Kidney (tissue), 14 donors: ENCODE results near the gene FGB. TPM values are rescaled to one million over a fixed set of nuclear protein-coding genes. Genes with fewer than 3 reads are reported as not detected.

Source experiments
- DNase-seq, 5 donors: peaks; one replicate each; pipeline ENCODE4 v3.0.0-alpha.2; 2013 to 2020
- FAIRE-seq: peaks from 2 replicates; lab custom pipeline; 2012; peaks lifted over from hg19 to GRCh38; lab: Jason Lieb, UNC
- H3K27ac ChIP-seq, 2 donors: one replicate each; pipeline ENCODE4 v1.7.0; 2013; ENCODE audit warnings: low read depth in 2 of 2, low read length in 2 of 2, inconsistent platforms in 1 of 2
- H3K27me3 ChIP-seq: one replicate; pipeline ENCODE4 v1.7.1; 2013; ENCODE audit warnings: low read length, inconsistent platforms; ENCODE audit not compliant: control insufficient read depth, insufficient read depth
- H3K36me3 ChIP-seq, 3 donors: one replicate each; pipeline versions ENCODE4 v1.7.0 to v1.7.1; 2013; ENCODE audit warnings: low read length in 3 of 3, control low read depth in 1 of 3, inconsistent platforms in 1 of 3; ENCODE audit not compliant: insufficient read depth in 3 of 3, control insufficient read depth in 2 of 3
- H3K4me1 ChIP-seq, 3 donors: one replicate each; pipeline versions ENCODE4 v1.7.0 to v1.7.1; 2013; ENCODE audit warnings: low read length in 3 of 3, inconsistent platforms in 1 of 3, low read depth in 1 of 3; ENCODE audit not compliant: control insufficient read depth in 2 of 3, insufficient read depth in 2 of 3
- H3K4me3 ChIP-seq, 3 donors: one replicate each; pipeline versions ENCODE4 v1.7.0 to v1.8.1; 2013; ENCODE audit warnings: low read length in 3 of 3, control low read depth in 1 of 3, inconsistent platforms in 1 of 3
- H3K9ac ChIP-seq, 3 donors: one replicate each; pipeline versions ENCODE4 v1.7.0 to v1.7.1; 2013; ENCODE audit warnings: low read length in 3 of 3, control low read depth in 1 of 3, inconsistent platforms in 1 of 3
- H3K9me3 ChIP-seq, 3 donors: one replicate each; pipeline versions ENCODE4 v1.7.0 to v1.7.1; 2013; ENCODE audit warnings: low read length in 3 of 3, control low read depth in 1 of 3, inconsistent platforms in 1 of 3; ENCODE audit not compliant: control insufficient read depth in 2 of 3, insufficient read depth in 1 of 3
- intact Hi-C: fragments of 100-400 bp; cut with DNase I; formaldehyde crosslinking; loops from one replicate; pipeline ENCODE4 v1.11.1; 2022
- polyA plus RNA-seq: library from polyadenylated mRNA; stranded (reverse); fragments of 350-450 nt; fragmentation: Illumina TruSeq; extraction: RNeasy Lipid Tissue Mini Kit (QIAGEN cat#74804); gene quantifications from one replicate; pipeline ENCODE4 v1.2.3, GENCODE V29; 2014; ENCODE audit warnings: low read depth, low replicate concordance; ENCODE audit not compliant: insufficient read depth
- total RNA-seq: library from RNA; stranded (reverse); fragmentation: NEBNext Ultra II Directional; extraction: Animal tissue kit (Norgen Biotek cat#: 25700); gene quantifications from one replicate; pipeline ENCODE4 v1.2.1, GENCODE V29; 2021
- TF ChIP-seq, protein P1 (sequence below): IDR thresholded peaks from 3 replicates; pipeline ENCODE4 v1.5.1; 2012; ENCODE audit warnings: mild to moderate bottlenecking, moderate library complexity, borderline replicate concordance; ENCODE audit not compliant: insufficient read depth; ENCODE audit errors: extremely low read depth
- donor health status: control.
- donor health status: control.
- donor health status: control.
- donor health status: control.
- donor health status: control.
- donor health status: DM: yes; HTN: yes; CAD: no.
- donor health status: Normal renal cell carcinoma (clear cell type).

Gene FGB
- total and polyA plus RNA-seq, 2 donors from 2014 or later: 23.5 to 42.5 TPM

DNA sequence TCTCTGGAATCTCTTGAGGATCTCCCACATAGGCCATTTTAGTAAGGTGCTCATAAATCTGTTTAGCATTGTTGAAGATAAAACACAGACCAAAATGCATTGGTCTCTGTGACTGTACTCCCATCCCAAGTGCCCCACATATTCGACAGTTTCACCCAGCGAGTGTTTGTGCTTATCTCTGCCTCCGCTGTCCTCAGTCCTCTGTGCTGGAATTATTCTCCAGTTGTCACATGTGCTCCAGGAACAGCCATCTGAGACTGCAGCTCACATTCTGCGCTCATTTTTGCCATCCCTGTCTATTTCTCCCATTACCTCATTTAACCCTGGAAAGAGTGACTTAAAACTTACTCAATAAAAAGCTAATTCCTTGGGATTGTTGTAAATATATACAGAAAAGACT, 43.6 kb upstream of the FGB start:
- Histone ChIP-seq H3K9ac (no peak overlapping the region), H3K27ac (no peak overlapping the region), H3K4me3 (no peak overlapping the region), H3K9me3 (no peaks in the 10 kb centered on the region), H3K4me1 (no peaks in the 10 kb centered on the region), H3K36me3 (no peaks in the 10 kb centered on the region), H3K27me3 (no peaks in the 10 kb centered on the region)
- TF ChIP-seq, protein P1, sequence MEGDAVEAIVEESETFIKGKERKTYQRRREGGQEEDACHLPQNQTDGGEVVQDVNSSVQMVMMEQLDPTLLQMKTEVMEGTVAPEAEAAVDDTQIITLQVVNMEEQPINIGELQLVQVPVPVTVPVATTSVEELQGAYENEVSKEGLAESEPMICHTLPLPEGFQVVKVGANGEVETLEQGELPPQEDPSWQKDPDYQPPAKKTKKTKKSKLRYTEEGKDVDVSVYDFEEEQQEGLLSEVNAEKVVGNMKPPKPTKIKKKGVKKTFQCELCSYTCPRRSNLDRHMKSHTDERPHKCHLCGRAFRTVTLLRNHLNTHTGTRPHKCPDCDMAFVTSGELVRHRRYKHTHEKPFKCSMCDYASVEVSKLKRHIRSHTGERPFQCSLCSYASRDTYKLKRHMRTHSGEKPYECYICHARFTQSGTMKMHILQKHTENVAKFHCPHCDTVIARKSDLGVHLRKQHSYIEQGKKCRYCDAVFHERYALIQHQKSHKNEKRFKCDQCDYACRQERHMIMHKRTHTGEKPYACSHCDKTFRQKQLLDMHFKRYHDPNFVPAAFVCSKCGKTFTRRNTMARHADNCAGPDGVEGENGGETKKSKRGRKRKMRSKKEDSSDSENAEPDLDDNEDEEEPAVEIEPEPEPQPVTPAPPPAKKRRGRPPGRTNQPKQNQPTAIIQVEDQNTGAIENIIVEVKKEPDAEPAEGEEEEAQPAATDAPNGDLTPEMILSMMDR: no peak
- intact Hi-C loops: no loop called here
- FAIRE-seq (no peak), DNase-seq (no peak)

DNA sequence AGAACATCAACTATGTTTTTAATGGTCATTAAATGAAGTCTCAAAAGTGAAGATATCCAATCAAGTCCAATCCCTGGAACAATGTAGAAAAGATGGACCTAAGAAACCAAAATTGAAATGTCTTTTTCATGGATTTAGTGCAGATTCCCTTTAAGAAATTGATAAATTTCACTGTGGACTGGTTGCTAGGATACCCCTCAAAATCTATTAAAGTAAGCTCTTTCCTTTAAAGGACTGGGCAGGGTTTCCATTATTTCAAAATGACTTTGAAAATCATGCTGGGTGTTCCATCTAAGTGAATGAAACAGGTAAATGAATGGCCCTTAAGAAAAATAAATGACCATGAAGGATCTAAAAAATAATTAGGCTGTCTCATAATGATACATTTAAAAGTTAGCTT, 41.2 kb upstream of the FGB start:
- no peak for FAIRE-seq
- intact Hi-C loops: no loop called here
- Histone ChIP-seq H3K4me1 (no peaks in the 10 kb centered on the region), H3K36me3 (no peaks in the 10 kb centered on the region), H3K27ac (no peak overlapping the region), H3K4me3 (no peak overlapping the region), H3K9ac (no peak overlapping the region), H3K27me3 (no peaks in the 10 kb centered on the region), H3K9me3 (no peaks in the 10 kb centered on the region)
- DNase-seq: no peak
- TF ChIP-seq, protein P1: no peak

DNA sequence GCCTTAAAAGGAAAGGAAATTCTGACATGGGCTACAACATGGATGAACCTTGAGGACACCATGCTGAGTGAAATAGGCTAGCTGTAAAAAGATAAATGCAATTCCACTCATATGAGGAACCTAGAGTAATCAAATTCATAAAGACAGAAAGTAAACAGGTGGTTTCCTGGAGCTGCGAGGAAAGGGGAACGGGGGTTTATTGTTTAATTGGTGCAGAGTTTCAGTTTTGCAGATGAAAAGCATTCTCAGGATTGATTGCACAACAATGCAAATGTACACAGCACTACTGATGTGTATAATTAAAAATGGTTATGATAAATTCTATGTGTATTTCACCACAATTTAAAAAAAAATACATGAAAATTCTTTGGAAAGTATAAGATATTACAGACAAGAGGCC, 36.7 kb upstream of the FGB start:
- Histone ChIP-seq H3K4me3 (no peak overlapping the region), H3K4me1 (no peaks in the 10 kb centered on the region), H3K9ac (no peak overlapping the region), H3K27me3 (no peaks in the 10 kb centered on the region), H3K27ac (no peak overlapping the region), H3K9me3 (no peaks in the 10 kb centered on the region), H3K36me3 (no peaks in the 10 kb centered on the region)
- DNase-seq (no peak), FAIRE-seq (no peak)
- intact Hi-C loops: no loop called here
- TF ChIP-seq, protein P1: no peak

DNA sequence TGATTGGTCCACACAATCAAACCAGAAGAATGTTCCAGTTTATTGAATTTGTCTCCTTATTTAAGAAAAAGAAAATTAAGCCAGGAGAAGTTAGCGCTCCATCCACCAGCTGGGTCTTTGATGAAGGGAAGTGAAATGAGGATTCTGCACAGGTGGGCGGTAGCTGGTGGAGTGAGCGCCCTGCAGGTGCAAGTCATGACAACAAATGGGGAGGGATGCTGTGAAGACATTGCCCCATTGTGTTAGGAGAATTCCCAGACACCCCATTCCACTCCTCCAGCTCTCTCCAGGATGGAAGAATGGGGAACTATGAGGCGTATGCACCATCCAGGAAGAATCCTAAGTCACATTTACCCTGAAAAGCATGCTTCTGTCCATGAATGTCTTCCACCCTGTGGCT, 35.5 kb upstream of the FGB start:
- no peak overlapping the region for H3K27ac ChIP-seq
- TF ChIP-seq, protein P1: no peak
- H3K4me3 ChIP-seq: no peak overlapping the region
- no peaks in the 10 kb centered on the region for H3K9me3 ChIP-seq
- H3K9ac ChIP-seq: no peak overlapping the region
- H3K4me1 ChIP-seq: no peaks in the 10 kb centered on the region
- DNase-seq (no peak), FAIRE-seq (no peak)
- no peaks in the 10 kb centered on the region for H3K36me3 ChIP-seq
- intact Hi-C loops: no loop called here
- no peaks in the 10 kb centered on the region for H3K27me3 ChIP-seq
